B cell (primary cell): Measurements from ENCODE around the gene P2RY6. TPM values are rescaled to one million over a fixed set of nuclear protein-coding genes. Genes with fewer than 3 reads are reported as not detected.

Experiments used
- ATAC-seq: fragments of 200-7000 bp; cut with Tn5 transposase; one replicate; pipeline ENCODE4 v1.10.0; 2021; ENCODE audit warnings: low read depth, mild to moderate bottlenecking, moderate number of reproducible peaks, moderate library complexity
- CTCF ChIA-PET: fragments of 350-600 bp; sonication (Branson Sonifier 250); formaldehyde crosslinking; loops from one replicate; lab custom pipeline; 2021; ENCODE audit warnings: antibody characterized with exemption, inconsistent platforms; lab: Charles Lee
- POLR2A ChIA-PET: fragments of 350-600 bp; sonication (Branson Sonifier 250); formaldehyde crosslinking; loops from one replicate; lab custom pipeline; 2021; ENCODE audit warnings: antibody characterized with exemption; lab: Charles Lee
- DNase-seq: peaks from one replicate; pipeline ENCODE4 v3.0.0; 2013
- H2AFZ ChIP-seq: 2 replicates; pipeline ENCODE4 v1.6.1; 2012; ENCODE audit warnings: mild to moderate bottlenecking, low read depth, low read length; ENCODE audit not compliant: insufficient read depth, poor library complexity, severe bottlenecking
- H3K27ac ChIP-seq, 2 donors: 1 replicate in 1 of 2; 2 replicates in 1 of 2; pipeline ENCODE4 v1.5.1; 2012 to 2013; ENCODE audit warnings: low read length in 2 of 2, mild to moderate bottlenecking in 2 of 2, moderate library complexity in 1 of 2
- H3K27me3 ChIP-seq, 4 experiments: fragments of 200-600 bp in 1 of 4; sonication (generic) in 1 of 4; replicated peaks in 1 of 4; 1 replicate in 2 of 4; 2 replicates in 2 of 4; pipeline versions ENCODE4 v1.6.1 to v1.7.0; 2013 to 2016; ENCODE audit warnings: low read length in 3 of 4, mild to moderate bottlenecking in 2 of 4, mixed read lengths in 1 of 4, moderate library complexity in 1 of 4; ENCODE audit not compliant: insufficient read depth in 4 of 4, control insufficient read depth in 3 of 4; ENCODE audit errors: control extremely low read depth in 1 of 4
- H3K36me3 ChIP-seq, 2 experiments: replicated peaks in 1 of 2; 1 replicate in 1 of 2; 2 replicates in 1 of 2; pipeline versions ENCODE4 v1.6.1 to v1.7.1; 2013; ENCODE audit warnings: low read length in 1 of 2; ENCODE audit not compliant: insufficient read depth in 2 of 2, control insufficient read depth in 1 of 2; ENCODE audit errors: control extremely low read depth in 1 of 2, extremely low read depth in 1 of 2
- H3K4me1 ChIP-seq, 2 donors: fragments of 200-600 bp in 1 of 2; sonication (generic) in 1 of 2; 1 replicate in 1 of 2; 2 replicates in 1 of 2; pipeline versions ENCODE4 v1.5.1 to v1.6.1; 2013 to 2017; ENCODE audit warnings: low read length in 2 of 2; ENCODE audit not compliant: control insufficient read depth in 2 of 2, insufficient read depth in 2 of 2
- H3K4me2 ChIP-seq: replicated peaks from 2 replicates; pipeline ENCODE3; 2012; ENCODE audit warnings: mild to moderate bottlenecking, low read depth, low read length; ENCODE audit not compliant: poor library complexity, severe bottlenecking
- H3K4me3 ChIP-seq, 5 experiments: fragments of 200-600 bp in 1 of 5; sonication (generic) in 1 of 5; 1 replicate in 3 of 5; 2 replicates in 2 of 5; pipeline versions ENCODE4 v1.5.1 to v1.7.0; 2011 to 2016; ENCODE audit warnings: low read length in 4 of 5, mild to moderate bottlenecking in 4 of 5, low read depth in 2 of 5, control low read depth in 1 of 5, moderate library complexity in 1 of 5; ENCODE audit not compliant: insufficient read depth in 1 of 5; ENCODE audit errors: control extremely low read depth in 1 of 5, extremely low read depth in 1 of 5
- H3K79me2 ChIP-seq: fragments of 200-600 bp; sonication (generic); one replicate; pipeline ENCODE4 v1.6.0; 2016; ENCODE audit warnings: low read length; ENCODE audit not compliant: control insufficient read depth, insufficient read depth
- H3K9ac ChIP-seq: fragments of 200-600 bp; sonication (generic); 2 replicates; pipeline ENCODE4 v1.6.1; 2017; ENCODE audit warnings: mild to moderate bottlenecking, low read length, moderate library complexity
- H3K9me3 ChIP-seq, 3 donors: one replicate each; pipeline versions ENCODE4 v1.6.1 to v1.7.1; 2013; ENCODE audit warnings: low read length in 2 of 3; ENCODE audit not compliant: control insufficient read depth in 2 of 3, insufficient read depth in 1 of 3; ENCODE audit errors: control extremely low read depth in 1 of 3
- H4K20me1 ChIP-seq: 2 replicates; pipeline ENCODE4 v1.6.0; 2012; ENCODE audit warnings: mild to moderate bottlenecking, low read length; ENCODE audit not compliant: insufficient read depth, control insufficient read depth, poor library complexity, severe bottlenecking
- H3K27ac Mint-ChIP-seq: one replicate; pipeline ENCODE4 v1.8.0; 2021; ENCODE audit warnings: mixed read lengths
- H3K27me3 Mint-ChIP-seq: one replicate; pipeline ENCODE4 v1.8.0; 2021; ENCODE audit warnings: mixed read lengths
- H3K4me1 Mint-ChIP-seq: one replicate; pipeline ENCODE4 v1.8.0; 2021; ENCODE audit warnings: mixed read lengths
- H3K4me3 Mint-ChIP-seq: one replicate; pipeline ENCODE4 v1.8.0; 2021; ENCODE audit warnings: mixed read lengths
- H3K9me3 Mint-ChIP-seq: one replicate; pipeline ENCODE4 v1.8.0; 2022; ENCODE audit warnings: mixed read lengths; ENCODE audit not compliant: insufficient read depth
- CTCF ChIP-seq: fragments of 200-600 bp; IDR thresholded peaks from one replicate; pipeline ENCODE4 v1.8.0; 2022; ENCODE audit warnings: antibody characterized with exemption, mild to moderate bottlenecking
- EZH2 ChIP-seq: IDR thresholded peaks from 2 replicates; pipeline ENCODE4 v1.6.1; 2012; ENCODE audit warnings: borderline replicate concordance, low read depth, mild to moderate bottlenecking, moderate library complexity, low read length; ENCODE audit not compliant: insufficient read depth, poor library complexity, severe bottlenecking
- WGBS: methylation state at CpG from one replicate; pipeline ENCODE4 v1.1.5; 2013; ENCODE audit warnings: missing lambda C conversion rate; ENCODE audit not compliant: insufficient coverage; 5-methylcytosine and 5-hydroxymethylcytosine counted together
- intact Hi-C: fragments of 100-400 bp; cut with micrococcal nuclease; formaldehyde crosslinking; loops from one replicate; pipeline ENCODE4 v1.10.0; 2022
- polyA plus RNA-seq: library from polyadenylated mRNA; depleted of rRNA; stranded (reverse); fragments of >200 nt; gene quantifications from 2 replicates; pipeline ENCODE4 v1.2.3, GENCODE V29; 2012
- total RNA-seq, 2 donors: library from RNA; stranded (reverse); fragments of 120-200 nt in 1 of 2; gene quantifications; 1 replicate in 1 of 2; 2 replicates in 1 of 2; pipeline versions ENCODE4 v1.2.3 to v1.2.4, GENCODE V29; 2013 to 2022

The P2RY6 gene
- total and polyA plus RNA-seq, 2 donors (not counting 1 experiment from before 2014, with no cell fraction given), result 0.25 TPM; not detected in 1

- Mint-ChIP-seq H3K27me3 (no peaks in the 10 kb centered on the region), H3K4me1 (peaks cover 34% of the 10 kb centered on the region), H3K9me3 (no peaks in the 10 kb centered on the region), H3K4me3 (no peak overlapping the region), H3K27ac (no peak overlapping the region)
- H3K9ac ChIP-seq, result no peak overlapping the region
- intact Hi-C loops, result loop anchor here (5.0 kb wide), 1 partner anchor 97 kb away; no protein-coding TSS in a partner anchor
- POLR2A ChIA-PET, result no interaction called here
- H3K4me2 ChIP-seq, result no peak overlapping the region
- no peak for TF ChIP-seq EZH2
- no peak for TF ChIP-seq CTCF
- H2AFZ ChIP-seq, result no peak overlapping the region
- CTCF ChIA-PET, result interaction anchor here (0.5 kb wide), 1 partner anchor 240 kb away, joined by 4 read pairs; no protein-coding TSS in a partner anchor
- H3K4me1 ChIP-seq, result peaks cover 23 to 32% of the 10 kb centered on the region in 2 donors
- H3K27me3 ChIP-seq, result no peaks in the 10 kb centered on the region
- no peaks in the 10 kb centered on the region for H4K20me1 ChIP-seq
- ATAC-seq (no peak), DNase-seq (no peak)
- no peak overlapping the region for H3K27ac ChIP-seq
- WGBS, result 100% methylated on average over 1 of the region's 1 CpG
- no peak overlapping the region for H3K4me3 ChIP-seq
- no peaks in the 10 kb centered on the region for H3K9me3 ChIP-seq
- no peaks in the 10 kb centered on the region for H3K79me2 ChIP-seq
- H3K36me3 ChIP-seq, result no peaks in the 10 kb centered on the region
Measured at GRCh38 chr11:73285721-73286120, 13.6 kb downstream of the P2RY6 start.

GRCh38 chr11:73286240-73286810 lies 14.2 kb downstream of the P2RY6 start:
- H3K4me1 ChIP-seq, result peaks cover 23 to 32% of the 10 kb centered on the region in 2 donors
- POLR2A ChIA-PET, result no interaction called here
- CTCF ChIA-PET, result interaction anchor here (0.5 to 7.5 kb wide), 4 partner anchors 12 to 240 kb away, joined by 3 to 65 read pairs (median 8); no protein-coding TSS in a partner anchor

More at GRCh38 chr11:73286240-73286810, 14.2 kb downstream of the P2RY6 start:
- intact Hi-C loops, result loop anchor here (5.0 kb wide), 1 partner anchor 96 kb away; no protein-coding TSS in a partner anchor
- Histone ChIP-seq H3K9me3 (no peaks in the 10 kb centered on the region), H3K79me2 (no peaks in the 10 kb centered on the region), H3K9ac (no peak overlapping the region), H3K36me3 (no peaks in the 10 kb centered on the region), H4K20me1 (no peaks in the 10 kb centered on the region), H3K4me3 (no peak overlapping the region), H3K27me3 (no peaks in the 10 kb centered on the region), H3K27ac (no peak overlapping the region), H2AFZ (no peak overlapping the region), H3K4me2 (no peak overlapping the region)
- Mint-ChIP-seq H3K4me1 (peaks cover 31% of the 10 kb centered on the region), H3K27ac (no peak overlapping the region), H3K9me3 (no peaks in the 10 kb centered on the region), H3K27me3 (no peaks in the 10 kb centered on the region), H3K4me3 (no peak overlapping the region)
- TF ChIP-seq EZH2 (no peak), CTCF (no peak)
- DNase-seq, result no peak
- 100% methylated on average over 1 of the region's 9 CpGs for WGBS
- no peak for ATAC-seq
